GM23248 (cell line): ENCODE data around the gene CPA1. TPM values are rescaled to one million over a fixed set of nuclear protein-coding genes. Genes with fewer than 3 reads are reported as not detected.

Source experiments
- DNase-seq: peaks from one replicate; pipeline ENCODE4 v3.0.0-alpha.2; 2015
- H2AFZ ChIP-seq: fragments of 200-600 bp; sonication (generic); 2 replicates; pipeline ENCODE4 v1.6.1; 2016; ENCODE audit warnings: antibody characterized with exemption
- H3F3A ChIP-seq: fragments of 200-600 bp; sonication (generic); 2 replicates; pipeline ENCODE4 v1.6.1; 2016; ENCODE audit warnings: mild to moderate bottlenecking, antibody characterized with exemption, mixed run types; ENCODE audit not compliant: insufficient read depth
- H3K27ac ChIP-seq: fragments of 200-600 bp; sonication (generic); 2 replicates; pipeline ENCODE4 v1.5.1; 2016; ENCODE audit warnings: mild to moderate bottlenecking
- H3K27me3 ChIP-seq: fragments of 200-600 bp; sonication (generic); replicated peaks from 2 replicates; pipeline ENCODE4 v1.6.1; 2016; ENCODE audit warnings: mild to moderate bottlenecking; ENCODE audit not compliant: insufficient read depth
- H3K36me3 ChIP-seq: fragments of 200-600 bp; sonication (generic); 2 replicates; pipeline ENCODE4 v1.6.1; 2016; ENCODE audit warnings: low read depth, mild to moderate bottlenecking
- H3K4me1 ChIP-seq: fragments of 200-600 bp; sonication (generic); 2 replicates; pipeline ENCODE4 v1.6.1; 2016; ENCODE audit warnings: mild to moderate bottlenecking; ENCODE audit not compliant: insufficient read depth
- H3K4me2 ChIP-seq: fragments of 200-600 bp; sonication (generic); one replicate; pipeline ENCODE4 v1.6.1; 2016; ENCODE audit warnings: mild to moderate bottlenecking; ENCODE audit not compliant: unreplicated experiment
- H3K4me3 ChIP-seq: fragments of 200-600 bp; sonication (generic); 2 replicates; pipeline ENCODE4 v1.5.1; 2016; ENCODE audit warnings: mild to moderate bottlenecking
- H3K79me2 ChIP-seq: fragments of 200-600 bp; sonication (generic); 2 replicates; pipeline ENCODE4 v1.6.1; 2016; ENCODE audit warnings: mild to moderate bottlenecking; ENCODE audit not compliant: insufficient read depth
- H3K9ac ChIP-seq: fragments of 200-600 bp; sonication (generic); 2 replicates; pipeline ENCODE4 v1.6.1; 2016; ENCODE audit warnings: mild to moderate bottlenecking
- H3K9me2 ChIP-seq: fragments of 200-600 bp; sonication (generic); 2 replicates; pipeline ENCODE4 v1.6.1; 2016; ENCODE audit warnings: mixed run types, mild to moderate bottlenecking, moderate library complexity; ENCODE audit not compliant: insufficient read depth
- H3K9me3 ChIP-seq: fragments of 200-600 bp; sonication (generic); one replicate; pipeline ENCODE4 v1.6.1; 2017; ENCODE audit warnings: low read depth
- H4K20me1 ChIP-seq: fragments of 200-600 bp; sonication (generic); 2 replicates; pipeline ENCODE4 v1.6.0; 2016; ENCODE audit not compliant: insufficient read depth
- EZH2 ChIP-seq: fragments of 200-600 bp; sonication (generic); IDR thresholded peaks from 2 replicates; pipeline ENCODE4 v1.6.1; 2018; ENCODE audit warnings: antibody characterized with exemption, mild to moderate bottlenecking; ENCODE audit not compliant: insufficient read depth, poor library complexity, severe bottlenecking
- EZH2phosphoT487 ChIP-seq: fragments of 200-600 bp; sonication (generic); IDR thresholded peaks from 2 replicates; pipeline ENCODE4 v1.6.1; 2018; ENCODE audit warnings: antibody characterized with exemption, moderate library complexity, mild to moderate bottlenecking, low read depth; ENCODE audit not compliant: insufficient read depth
- WGBS, 2 experiments: methylation state at CpG; one replicate each; pipeline ENCODE4 v1.1.6; 2015 to 2017; ENCODE audit warnings: low lambda C conversion rate in 2 of 2, low coverage in 1 of 2; ENCODE audit errors: missing lambda C conversion rate in 2 of 2; 5-methylcytosine and 5-hydroxymethylcytosine counted together
- in situ Hi-C: fragments of 300-500 bp; cut with MboI; formaldehyde crosslinking; loops from 2 replicates; pipeline ENCODE4 v1.15.0; 2020
- polyA plus RNA-seq: library from polyadenylated mRNA; unstranded; fragments of >200 nt; fragmentation: Nextera tagmentation; extraction: Ambion mirVana; gene quantifications from 2 replicates; pipeline ENCODE4 v1.2.1, GENCODE V29; 2016
- total RNA-seq: library from RNA; depleted of rRNA; stranded (reverse); fragments of >200 nt; shearing (Covaris generic); gene quantifications from 2 replicates; pipeline ENCODE4 v1.2.3, GENCODE V29; 2014

Gene CPA1
- total and polyA plus RNA-seq, 2 experiments from 2014 or later: not detected

DNA sequence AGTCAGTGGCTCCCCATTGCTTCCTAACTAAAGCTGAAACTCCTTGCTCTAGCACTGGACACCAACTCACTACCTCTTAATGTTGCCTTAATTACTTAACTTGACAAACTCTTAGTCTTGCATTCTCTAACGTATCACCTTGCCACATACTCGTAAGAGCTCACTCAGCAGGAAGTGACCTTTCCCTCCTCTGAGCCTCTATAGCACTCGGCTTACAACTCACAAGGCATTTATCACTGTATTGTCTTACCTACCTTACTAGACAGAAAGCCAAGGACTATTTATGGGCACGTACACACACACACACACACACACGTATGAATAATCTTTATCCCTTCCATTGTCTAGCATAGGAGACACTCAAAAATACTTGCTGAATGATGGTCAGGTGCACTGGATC lies 39.4 kb downstream of the CPA1 start:
- no peaks in the 10 kb centered on the region for H3K9me3 ChIP-seq
- WGBS, 2 experiments: 91 to 94% methylated on average over 5 of the region's 5 CpGs
- no peaks in the 10 kb centered on the region for H3K36me3 ChIP-seq
- H3K79me2 ChIP-seq: no peaks in the 10 kb centered on the region
- no peak for DNase-seq
- H3K9ac ChIP-seq: no peak overlapping the region
- no peak overlapping the region for H3K4me3 ChIP-seq
- H3K9me2 ChIP-seq: no peaks in the 10 kb centered on the region
- in situ Hi-C loops: no loop called here
- H3K4me1 ChIP-seq: peaks cover 17% of the 10 kb centered on the region; the same call in 1 of the 2 replicates
- no peak overlapping the region for H3K4me2 ChIP-seq
- no peaks in the 10 kb centered on the region for H4K20me1 ChIP-seq
- H3F3A ChIP-seq: peaks cover 4% of the 10 kb centered on the region; the same call in 1 of the 2 replicates
- no peak overlapping the region for H2AFZ ChIP-seq
- TF ChIP-seq EZH2 (no peak), EZH2phosphoT487 (no peak)
- no peaks in the 10 kb centered on the region for H3K27me3 ChIP-seq
- no peak overlapping the region for H3K27ac ChIP-seq

DNA sequence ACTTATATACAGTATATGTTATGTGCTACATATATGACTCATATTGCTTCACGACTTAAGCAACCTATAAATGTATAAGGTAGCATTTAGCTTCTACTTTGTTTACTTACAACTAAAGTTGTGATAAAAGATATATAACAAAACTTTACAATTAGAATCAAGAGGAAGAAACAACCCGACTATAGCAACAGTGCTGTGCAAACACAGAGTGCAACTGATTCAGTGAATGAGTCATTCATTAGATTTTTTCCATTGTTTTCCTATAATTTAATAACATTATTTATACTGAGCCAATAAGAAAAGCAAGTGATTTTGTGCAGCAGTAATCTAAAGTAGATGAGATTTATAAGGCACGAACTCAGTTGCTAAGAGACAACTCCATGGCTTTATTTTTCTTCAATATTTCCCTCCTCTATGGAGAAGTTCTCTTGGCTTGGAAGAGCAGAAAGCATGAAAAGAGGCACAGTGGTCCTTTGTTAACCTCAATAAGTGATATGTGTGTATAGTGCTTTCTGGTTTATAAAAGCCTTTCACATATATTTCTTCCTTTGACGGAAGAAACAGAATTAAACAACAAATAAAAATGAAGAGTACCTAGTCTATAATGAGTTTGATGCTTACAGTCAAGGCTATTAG lies 40.8 kb downstream of the CPA1 start:
- Histone ChIP-seq H2AFZ (peak overlapping the region; percentile 3; the same call in 1 of the 2 replicates), H3K4me3 (no peak overlapping the region), H3F3A (peaks cover 4% of the 10 kb centered on the region; the same call in 1 of the 2 replicates), H3K4me1 (peaks cover 17% of the 10 kb centered on the region; the same call in 1 of the 2 replicates), H3K36me3 (no peaks in the 10 kb centered on the region), H3K27ac (peak overlapping the region; percentile 55), H3K27me3 (no peaks in the 10 kb centered on the region), H3K9me2 (no peaks in the 10 kb centered on the region), H3K9ac (peak overlapping the region; percentile 30), H3K79me2 (no peaks in the 10 kb centered on the region), H3K4me2 (peak overlapping the region; percentile 14), H3K9me3 (no peaks in the 10 kb centered on the region), H4K20me1 (no peaks in the 10 kb centered on the region)
- in situ Hi-C loops: no loop called here
- peak; percentile 59 for DNase-seq
- 31 to 32% methylated on average over 4 of the region's 4 CpGs for WGBS, 2 experiments
- no peak for TF ChIP-seq EZH2
- TF ChIP-seq EZH2phosphoT487: no peak

DNA sequence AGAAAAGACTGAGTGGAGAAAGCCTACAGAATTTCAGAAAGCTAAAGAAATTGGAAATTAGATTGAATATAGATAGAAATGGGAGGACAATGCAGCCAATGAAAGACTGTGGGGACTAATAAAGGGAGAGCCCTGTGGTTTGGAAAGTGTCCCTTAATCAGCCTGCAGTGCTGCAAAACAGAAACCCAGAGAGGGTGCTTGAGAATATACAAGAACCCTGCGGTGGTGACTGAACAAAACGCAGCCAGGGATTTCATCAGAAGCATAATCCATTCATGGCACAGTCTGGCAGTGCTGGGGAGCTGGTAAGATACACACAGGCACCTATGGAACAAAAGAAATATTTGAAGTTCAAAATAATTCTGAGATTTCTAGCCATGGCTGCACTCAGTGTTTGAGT lies 41.4 kb downstream of the CPA1 start:
- TF ChIP-seq EZH2phosphoT487 (no peak), EZH2 (no peak)
- WGBS, 2 experiments: 31 to 40% methylated on average over 2 of the region's 2 CpGs
- H3K4me2 ChIP-seq: peak overlapping the region; percentile 14
- peaks cover 4% of the 10 kb centered on the region; the same call in 1 of the 2 replicates for H3F3A ChIP-seq
- no peaks in the 10 kb centered on the region for H3K9me3 ChIP-seq
- peak overlapping the region; percentile 3 for H2AFZ ChIP-seq
- no peaks in the 10 kb centered on the region for H3K9me2 ChIP-seq
- H3K27ac ChIP-seq: peak overlapping the region; percentile 55
- no peaks in the 10 kb centered on the region for H3K36me3 ChIP-seq
- no peaks in the 10 kb centered on the region for H3K27me3 ChIP-seq
- peak; percentile 67 for DNase-seq
- in situ Hi-C loops: no loop called here
- H3K4me3 ChIP-seq: no peak overlapping the region
- H4K20me1 ChIP-seq: no peaks in the 10 kb centered on the region
- H3K79me2 ChIP-seq: no peaks in the 10 kb centered on the region
- peak overlapping the region; percentile 30 for H3K9ac ChIP-seq
- H3K4me1 ChIP-seq: peaks cover 17% of the 10 kb centered on the region; the same call in 1 of the 2 replicates

DNA sequence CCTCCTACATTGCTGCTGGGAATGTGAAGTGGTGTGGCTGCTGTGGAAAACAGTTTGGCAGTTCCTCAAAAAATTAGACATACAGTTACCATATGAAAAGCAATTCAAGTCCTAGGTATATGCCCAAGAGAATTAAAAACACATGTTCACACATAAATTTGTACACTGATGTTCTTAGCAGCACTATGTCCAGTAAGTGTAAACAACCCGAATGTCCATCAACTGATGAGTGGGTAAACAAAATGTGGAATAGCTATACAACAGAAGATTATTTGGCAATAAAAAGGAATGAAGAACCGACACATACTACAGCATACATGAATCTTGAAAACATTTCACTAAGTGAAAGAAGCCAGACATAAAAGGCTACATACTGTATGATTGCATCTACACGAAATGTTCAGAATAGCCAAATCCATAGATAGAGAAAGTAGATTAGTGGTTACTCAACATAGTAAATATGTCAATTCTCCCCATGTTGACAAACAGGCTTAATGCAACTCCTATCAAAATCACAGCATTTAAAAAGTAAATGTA lies 43.3 kb downstream of the CPA1 start:
- Histone ChIP-seq H3K27ac (no peak overlapping the region), H3K36me3 (no peaks in the 10 kb centered on the region), H3F3A (peaks cover 4% of the 10 kb centered on the region; the same call in 1 of the 2 replicates), H3K4me2 (no peak overlapping the region), H2AFZ (no peak overlapping the region), H3K27me3 (no peaks in the 10 kb centered on the region), H3K9me2 (no peaks in the 10 kb centered on the region), H3K4me3 (no peak overlapping the region), H3K4me1 (peaks cover 17% of the 10 kb centered on the region; the same call in 1 of the 2 replicates), H3K79me2 (no peaks in the 10 kb centered on the region), H3K9ac (no peak overlapping the region), H4K20me1 (no peaks in the 10 kb centered on the region), H3K9me3 (no peaks in the 10 kb centered on the region)
- TF ChIP-seq EZH2phosphoT487: no peak
- TF ChIP-seq EZH2: no peak
- in situ Hi-C loops: no loop called here
- DNase-seq: no peak
- 82 to 93% methylated on average over 3 of the region's 3 CpGs for WGBS, 2 experiments
